Fibroblast of lung (primary cell): ENCODE data around the gene VTI1B. TPM values are rescaled to one million over a fixed set of nuclear protein-coding genes. Genes with fewer than 3 reads are reported as not detected.

Source experiments
- DNase-seq, 2 donors: peaks; one replicate each; pipeline versions ENCODE4 v3.0.0 to v3.0.0-alpha.2; 2010; ENCODE audit warnings: low read depth in 2 of 2
- H2AFZ ChIP-seq: 2 replicates; pipeline ENCODE4 v1.5.1; 2012; ENCODE audit warnings: low read length, control low read depth, inconsistent platforms
- H3K27ac ChIP-seq: 2 replicates; pipeline ENCODE4 v1.5.1; 2011; ENCODE audit warnings: low read length, control low read depth; ENCODE audit not compliant: insufficient read depth
- H3K27me3 ChIP-seq: 2 replicates; pipeline ENCODE4 v1.5.1; 2011; ENCODE audit warnings: mild to moderate bottlenecking, low read length; ENCODE audit not compliant: control insufficient read depth, insufficient read depth
- H3K36me3 ChIP-seq: 2 replicates; pipeline ENCODE4 v1.5.1; 2011; ENCODE audit warnings: low read length; ENCODE audit not compliant: control insufficient read depth, insufficient read depth
- H3K4me1 ChIP-seq: 2 replicates; pipeline ENCODE4 v1.5.1; 2011; ENCODE audit warnings: low read length; ENCODE audit not compliant: control insufficient read depth, insufficient read depth; ENCODE audit errors: extremely low read depth
- H3K4me2 ChIP-seq: 2 replicates; pipeline ENCODE4 v1.5.1; 2011; ENCODE audit warnings: low read length, control low read depth; ENCODE audit not compliant: insufficient read depth; ENCODE audit errors: extremely low read depth
- H3K4me3 ChIP-seq, 4 experiments: fragments of 200-600 bp in 1 of 4; sonication (generic) in 1 of 4; replicated peaks in 1 of 4; 2 replicates each; pipeline ENCODE4 v1.5.1; 2011 to 2016; ENCODE audit warnings: low read length in 4 of 4, low read depth in 3 of 4, mild to moderate bottlenecking in 3 of 4, control low read depth in 2 of 4, inconsistent platforms in 1 of 4, mixed read lengths in 1 of 4; ENCODE audit not compliant: insufficient read depth in 1 of 4; ENCODE audit errors: control extremely low read depth in 1 of 4
- H3K79me2 ChIP-seq: 2 replicates; pipeline ENCODE4 v1.5.1; 2012; ENCODE audit warnings: mild to moderate bottlenecking, low read length, inconsistent platforms; ENCODE audit not compliant: control insufficient read depth, insufficient read depth
- H3K9ac ChIP-seq: 2 replicates; pipeline ENCODE4 v1.5.1; 2011; ENCODE audit warnings: mild to moderate bottlenecking, low read length, control low read depth; ENCODE audit not compliant: insufficient read depth
- H3K9me3 ChIP-seq: 2 replicates; pipeline ENCODE4 v1.5.1; 2012; ENCODE audit warnings: low read depth, low read length; ENCODE audit not compliant: control insufficient read depth, insufficient read depth
- H4K20me1 ChIP-seq: 2 replicates; pipeline ENCODE4 v1.5.1; 2011; ENCODE audit warnings: low read length; ENCODE audit not compliant: control insufficient read depth, insufficient read depth; ENCODE audit errors: extremely low read depth
- EZH2 ChIP-seq: IDR thresholded peaks from 2 replicates; pipeline ENCODE4 v1.5.1; 2012; ENCODE audit warnings: low read length, control low read depth, mild to moderate bottlenecking; ENCODE audit errors: missing control alignments
- polyA plus RNA-seq, 2 donors: library from polyadenylated mRNA; depleted of rRNA in 1 of 2; stranded (reverse) in 1 of 2; unstranded in 1 of 2; fragments of >200 nt; gene quantifications; 2 replicates each; pipeline ENCODE4 v1.2.1, GENCODE V29; 2011 to 2012; ENCODE audit warnings: missing spikeins in 1 of 2
- total RNA-seq: library from RNA; depleted of rRNA; stranded (reverse); fragments of >200 nt; gene quantifications from 2 replicates; pipeline ENCODE4 v1.2.1, GENCODE V29; 2014
- TF ChIP-seq, protein P1 (sequence below), 2 donors: IDR thresholded peaks in 1 of 2; conservative IDR thresholded peaks in 1 of 2; 1 replicate in 1 of 2; 2 replicates in 1 of 2; pipeline ENCODE4 v1.5.1; 2011 to 2012; ENCODE audit warnings: low read length in 2 of 2, control low read depth in 1 of 2, inconsistent platforms in 1 of 2, low read depth in 1 of 2, mild to moderate bottlenecking in 1 of 2

The VTI1B gene
- total and polyA plus RNA-seq, 2 donors (not counting 1 experiment from before 2014, with no cell fraction given) = 67.9 to 89.8 TPM

DNA sequence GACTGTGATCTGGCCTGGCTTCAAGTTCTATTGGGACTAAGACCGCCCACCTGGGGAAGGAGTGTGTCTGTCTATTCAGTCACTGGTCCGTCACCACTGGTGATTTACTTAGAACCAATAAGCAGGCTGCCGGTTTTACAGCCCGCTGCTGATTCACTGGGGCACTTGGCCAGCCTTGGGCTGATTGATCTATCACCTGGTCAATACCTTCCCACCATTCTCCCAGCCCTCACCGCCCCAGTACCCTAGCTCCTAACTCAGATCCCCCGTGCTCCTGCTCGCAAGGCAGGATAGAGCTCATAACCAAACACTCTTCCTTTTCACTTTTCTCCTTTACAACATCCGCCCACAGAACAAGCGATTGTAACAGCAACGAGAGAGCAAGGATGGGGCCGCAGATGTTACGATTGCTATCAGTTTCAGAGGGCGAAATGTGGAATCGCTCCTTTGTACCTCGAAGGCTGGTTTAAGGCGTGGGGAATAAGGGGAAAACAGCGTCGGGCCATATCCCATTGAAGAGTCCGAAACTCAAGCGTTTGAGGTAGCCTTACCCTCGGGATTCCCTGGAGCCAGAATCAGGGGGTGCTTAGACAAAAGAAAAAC is 20.5 kb upstream of the VTI1B start:
- Histone ChIP-seq H3K9ac (peak overlapping the region; percentile 69), H3K36me3 (peaks cover 12% of the 10 kb centered on the region), H3K79me2 (peaks cover 28% of the 10 kb centered on the region), H3K27ac (peak overlapping the region; percentile 94), H2AFZ (peak overlapping the region; percentile 62), H3K27me3 (no peaks in the 10 kb centered on the region), H3K9me3 (no peaks in the 10 kb centered on the region), H3K4me1 (peaks cover 8% of the 10 kb centered on the region), H3K4me2 (peak overlapping the region; percentile 80), H4K20me1 (no peaks in the 10 kb centered on the region), H3K4me3 (peak overlapping the region; percentile 65 to 99 (median 82))
- peak; percentile 92 to 97 for DNase-seq
- no peak for TF ChIP-seq EZH2
- TF ChIP-seq, protein P1, sequence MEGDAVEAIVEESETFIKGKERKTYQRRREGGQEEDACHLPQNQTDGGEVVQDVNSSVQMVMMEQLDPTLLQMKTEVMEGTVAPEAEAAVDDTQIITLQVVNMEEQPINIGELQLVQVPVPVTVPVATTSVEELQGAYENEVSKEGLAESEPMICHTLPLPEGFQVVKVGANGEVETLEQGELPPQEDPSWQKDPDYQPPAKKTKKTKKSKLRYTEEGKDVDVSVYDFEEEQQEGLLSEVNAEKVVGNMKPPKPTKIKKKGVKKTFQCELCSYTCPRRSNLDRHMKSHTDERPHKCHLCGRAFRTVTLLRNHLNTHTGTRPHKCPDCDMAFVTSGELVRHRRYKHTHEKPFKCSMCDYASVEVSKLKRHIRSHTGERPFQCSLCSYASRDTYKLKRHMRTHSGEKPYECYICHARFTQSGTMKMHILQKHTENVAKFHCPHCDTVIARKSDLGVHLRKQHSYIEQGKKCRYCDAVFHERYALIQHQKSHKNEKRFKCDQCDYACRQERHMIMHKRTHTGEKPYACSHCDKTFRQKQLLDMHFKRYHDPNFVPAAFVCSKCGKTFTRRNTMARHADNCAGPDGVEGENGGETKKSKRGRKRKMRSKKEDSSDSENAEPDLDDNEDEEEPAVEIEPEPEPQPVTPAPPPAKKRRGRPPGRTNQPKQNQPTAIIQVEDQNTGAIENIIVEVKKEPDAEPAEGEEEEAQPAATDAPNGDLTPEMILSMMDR (conservative IDR thresholded peaks at IDR 0.05 in 1 of 2, IDR thresholded peaks at IDR 0.05 in 1 of 2; ENCODE audit: low read depth in 1 of 2, low read length in 2 of 2) = no peak

GRCh38 chr14:67690011-67690410 is 15.6 kb upstream of the VTI1B start:
- H3K4me1 ChIP-seq = peaks cover 8% of the 10 kb centered on the region
- DNase-seq = no peak
- H3K79me2 ChIP-seq = peaks cover 28% of the 10 kb centered on the region
- H3K27ac ChIP-seq = no peak overlapping the region
- no peak overlapping the region for H2AFZ ChIP-seq
- no peaks in the 10 kb centered on the region for H4K20me1 ChIP-seq
- H3K27me3 ChIP-seq = no peaks in the 10 kb centered on the region
- H3K36me3 ChIP-seq = peaks cover 21% of the 10 kb centered on the region
- TF ChIP-seq, protein P1 (conservative IDR thresholded peaks at IDR 0.05 in 1 of 2, IDR thresholded peaks at IDR 0.05 in 1 of 2; ENCODE audit: low read depth in 1 of 2, low read length in 2 of 2) = no peak
- no peak for TF ChIP-seq EZH2
- no peak overlapping the region for H3K4me2 ChIP-seq
- no peak overlapping the region for H3K9ac ChIP-seq
- H3K4me3 ChIP-seq = no peak overlapping the region
- no peaks in the 10 kb centered on the region for H3K9me3 ChIP-seq

DNA sequence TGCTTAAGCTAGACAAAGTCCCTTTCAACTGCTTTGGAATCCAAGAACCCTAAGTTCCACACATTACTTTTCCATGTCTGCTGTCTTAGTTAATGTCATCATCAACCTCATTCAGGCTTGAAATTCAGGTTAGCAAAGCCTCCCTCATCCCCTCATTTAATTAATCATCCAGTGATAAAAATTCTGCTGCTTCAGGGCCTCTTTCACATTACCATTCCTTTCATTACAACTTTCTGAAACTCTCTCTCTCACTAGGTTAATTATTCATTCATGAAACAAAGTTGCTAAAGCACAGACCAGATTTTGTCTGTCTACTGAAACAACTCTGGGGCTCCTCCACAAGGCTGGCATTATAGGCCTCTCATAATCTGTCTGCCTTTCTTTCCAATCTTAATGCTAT is 9.4 kb upstream of the VTI1B start:
- Histone ChIP-seq H3K4me3 (no peak overlapping the region), H3K4me2 (no peak overlapping the region), H3K9ac (no peak overlapping the region), H4K20me1 (no peaks in the 10 kb centered on the region), H3K27ac (no peak overlapping the region), H3K4me1 (no peaks in the 10 kb centered on the region), H3K27me3 (no peaks in the 10 kb centered on the region), H2AFZ (no peak overlapping the region), H3K36me3 (peaks cover 5% of the 10 kb centered on the region), H3K79me2 (peaks cover 3% of the 10 kb centered on the region), H3K9me3 (no peaks in the 10 kb centered on the region)
- no peak for DNase-seq
- TF ChIP-seq, protein P1 (conservative IDR thresholded peaks at IDR 0.05 in 1 of 2, IDR thresholded peaks at IDR 0.05 in 1 of 2; ENCODE audit: low read depth in 1 of 2, low read length in 2 of 2) = no peak
- TF ChIP-seq EZH2 = no peak
